ENCODE results near the gene ANKRD61.
"Not testable (repeated sequence)": the region's sequence is repeated elsewhere in the genome, so short reads cannot be mapped to it uniquely, and the experiment has no call there.

The ANKRD61 gene

GRCh38 chr7:6032167-6032566 lies 991 bp downstream of the ANKRD61 start:
- DNase-seq (ENCODE audit: low spot score), result no peak

GRCh38 chr7:6032641-6033040 lies 1.5 kb downstream of the ANKRD61 start:
- no peak for DNase-seq (ENCODE audit: low spot score)

- no peak for DNase-seq (ENCODE audit: low spot score)
Measured at GRCh38 chr7:6035165-6035564, 4.0 kb downstream of the ANKRD61 start.

- no peak for DNase-seq (ENCODE audit: low spot score)
Measured at GRCh38 chr7:6035686-6036085, 4.5 kb downstream of the ANKRD61 start.

- DNase-seq (ENCODE audit: low spot score), result no peak
Measured at GRCh38 chr7:6049780-6050179, 18.6 kb downstream of the ANKRD61 start.

GRCh38 chr7:6051185-6051584 lies 20.0 kb downstream of the ANKRD61 start:
- DNase-seq (ENCODE audit: low spot score), result not testable (repeated sequence)

GRCh38 chr7:6056616-6057015 lies 25.4 kb downstream of the ANKRD61 start:
- DNase-seq (ENCODE audit: low spot score), result no peak

GRCh38 chr7:6057316-6058129 lies 26.3 kb downstream of the ANKRD61 start:
- DNase-seq (ENCODE audit: low spot score), result no peak

GRCh38 chr7:6059941-6060340 lies 28.8 kb downstream of the ANKRD61 start:
- not testable (repeated sequence) for DNase-seq (ENCODE audit: low spot score)

- DNase-seq (ENCODE audit: low spot score), result no peak
Measured at GRCh38 chr7:6071406-6071805, 40.2 kb downstream of the ANKRD61 start.

- no peak for DNase-seq (ENCODE audit: low spot score)
Measured at GRCh38 chr7:6074612-6075380, 43.6 kb downstream of the ANKRD61 start.

GRCh38 chr7:6078548-6078947 lies 47.4 kb downstream of the ANKRD61 start:
- DNase-seq (ENCODE audit: low spot score), result no peak

- DNase-seq (ENCODE audit: low spot score), result not testable (repeated sequence)
Measured at GRCh38 chr7:6083047-6083446, 51.9 kb downstream of the ANKRD61 start.
